Measurements from ENCODE around the gene CNTNAP2. TPM values are rescaled to one million over a fixed set of nuclear protein-coding genes. Genes with fewer than 3 reads are reported as not detected.
"Not testable (repeated sequence)": the region's sequence is repeated elsewhere in the genome, so short reads cannot be mapped to it uniquely, and the experiment has no call there.

The CNTNAP2 gene
- total RNA-seq, 1 donor from 2014 or later: 2.8 TPM

GRCh38 chr7:147723536-147723935 lies 1606.9 kb downstream of the CNTNAP2 start:
- DNase-seq (ENCODE audit: low read depth in 2 of 2): no peak

- no peak for DNase-seq (ENCODE audit: low read depth in 2 of 2)
Observed at GRCh38 chr7:147731311-147731710, 1614.7 kb downstream of the CNTNAP2 start.

- not testable (repeated sequence) for DNase-seq (ENCODE audit: low read depth in 2 of 2)
Observed at GRCh38 chr7:147737559-147738214, 1621.1 kb downstream of the CNTNAP2 start.

GRCh38 chr7:147742301-147742700 lies 1625.7 kb downstream of the CNTNAP2 start:
- DNase-seq (ENCODE audit: low read depth in 2 of 2): no peak

GRCh38 chr7:147756300-147756699 lies 1639.7 kb downstream of the CNTNAP2 start:
- DNase-seq (ENCODE audit: low read depth in 2 of 2): no peak

- no peak for DNase-seq (ENCODE audit: low read depth in 2 of 2)
Observed at GRCh38 chr7:147759327-147759943, 1642.8 kb downstream of the CNTNAP2 start.

GRCh38 chr7:147765301-147765700 lies 1648.7 kb downstream of the CNTNAP2 start:
- DNase-seq (ENCODE audit: low read depth in 2 of 2): no peak

GRCh38 chr7:147771344-147771743 lies 1654.7 kb downstream of the CNTNAP2 start:
- DNase-seq (ENCODE audit: low read depth in 2 of 2): no peak

- no peak for DNase-seq (ENCODE audit: low read depth in 2 of 2)
Observed at GRCh38 chr7:147774461-147774860, 1657.9 kb downstream of the CNTNAP2 start.

GRCh38 chr7:147775516-147776284 lies 1659.1 kb downstream of the CNTNAP2 start:
- no peak for DNase-seq (ENCODE audit: low read depth in 2 of 2)

- DNase-seq (ENCODE audit: low read depth in 2 of 2): no peak
Observed at GRCh38 chr7:147777309-147777708, 1660.7 kb downstream of the CNTNAP2 start.

- DNase-seq (ENCODE audit: low read depth in 2 of 2): no peak
Observed at GRCh38 chr7:147779949-147780348, 1663.3 kb downstream of the CNTNAP2 start.

- DNase-seq (ENCODE audit: low read depth in 2 of 2): no peak
Observed at GRCh38 chr7:147796581-147796980, 1680.0 kb downstream of the CNTNAP2 start.

- DNase-seq (ENCODE audit: low read depth in 2 of 2): no peak
Observed at GRCh38 chr7:147798001-147798400, 1681.4 kb downstream of the CNTNAP2 start.

GRCh38 chr7:147801762-147802161 lies 1685.2 kb downstream of the CNTNAP2 start:
- DNase-seq (ENCODE audit: low read depth in 2 of 2): not testable (repeated sequence)

- no peak for DNase-seq (ENCODE audit: low read depth in 2 of 2)
Observed at GRCh38 chr7:147803151-147803550, 1686.5 kb downstream of the CNTNAP2 start.

GRCh38 chr7:147803606-147804005 lies 1687.0 kb downstream of the CNTNAP2 start:
- no peak for DNase-seq (ENCODE audit: low read depth in 2 of 2)

GRCh38 chr7:147804032-147804431 lies 1687.4 kb downstream of the CNTNAP2 start:
- DNase-seq (ENCODE audit: low read depth in 2 of 2): no peak

- DNase-seq (ENCODE audit: low read depth in 2 of 2): no peak
Observed at GRCh38 chr7:147805996-147806576, 1689.5 kb downstream of the CNTNAP2 start.

GRCh38 chr7:147809786-147810185 lies 1693.2 kb downstream of the CNTNAP2 start:
- no peak for DNase-seq (ENCODE audit: low read depth in 2 of 2)

GRCh38 chr7:147810269-147810668 lies 1693.7 kb downstream of the CNTNAP2 start:
- DNase-seq (ENCODE audit: low read depth in 2 of 2): no peak

GRCh38 chr7:147811923-147812322 lies 1695.3 kb downstream of the CNTNAP2 start:
- no peak for DNase-seq (ENCODE audit: low read depth in 2 of 2)
